ENCODE data around the gene PPP1R3D. TPM values are rescaled to one million over a fixed set of nuclear protein-coding genes. Genes with fewer than 3 reads are reported as not detected.
"Not testable (repeated sequence)": the region's sequence is repeated elsewhere in the genome, so short reads cannot be mapped to it uniquely, and the experiment has no call there.

The PPP1R3D gene
- polyA plus RNA-seq, 3 donors: 2.0 to 3.9 (median 3.5) TPM

DNA sequence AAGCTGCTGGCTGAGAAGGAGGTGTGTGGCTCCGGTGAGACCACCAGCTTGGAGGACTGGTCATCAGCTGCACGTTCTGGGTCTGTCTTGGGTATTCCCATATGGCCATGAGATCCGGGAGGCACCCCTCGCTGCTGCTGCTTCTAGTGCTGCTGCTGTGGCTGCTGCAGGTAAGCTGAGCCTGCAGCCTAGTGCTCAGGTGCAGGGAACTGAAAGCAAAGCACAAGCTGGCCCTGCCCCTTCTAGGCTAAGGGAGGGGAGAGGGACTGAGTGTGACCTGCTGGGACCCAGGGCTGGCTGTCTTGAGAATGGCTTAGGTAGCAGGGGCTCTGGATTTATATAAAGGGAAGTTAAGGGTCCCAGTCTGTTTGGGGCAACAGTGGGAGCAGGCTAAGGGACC lies 18.5 kb upstream of the PPP1R3D start:
- Mint-ChIP-seq H3K36me3 (peaks cover 4 to 12% of the 10 kb centered on the region in 2 donors), H3K27ac (no peak overlapping the region), H3K27me3 (ENCODE audit: low read depth in 3 of 3) (peaks cover 0 to 5% (median 0%) of the 10 kb centered on the region in 3 donors), H3K4me1 (peaks cover 23% of the 10 kb centered on the region), H3K4me3 (no peak overlapping the region), H3K9me3 (no peaks in the 10 kb centered on the region)
- Histone ChIP-seq H3K9ac (ENCODE audit: insufficient read depth, low read length, poor library complexity, severe bottlenecking) (no peak overlapping the region), H3K9me3 (replicated peaks in 1 of 2; ENCODE audit: control insufficient read depth in 1 of 2, insufficient read depth in 1 of 2, low read length in 2 of 2) (no peaks in the 10 kb centered on the region), H3K4me1 (ENCODE audit: control insufficient read depth in 1 of 2, insufficient read depth in 2 of 2, low read length in 2 of 2) (peaks cover 10 to 11% of the 10 kb centered on the region in 2 donors), H3K27me3 (ENCODE audit: control insufficient read depth in 2 of 2, insufficient read depth in 2 of 2, low read length in 2 of 2) (no peaks in the 10 kb centered on the region), H3K27ac (ENCODE audit: low read depth in 1 of 2, low read length in 2 of 2) (no peak overlapping the region), H3K36me3 (replicated peaks in 1 of 2; ENCODE audit: control insufficient read depth in 1 of 2, insufficient read depth in 2 of 2, low read length in 2 of 2) (no peaks in the 10 kb centered on the region), H3K4me3 (replicated peaks in 1 of 3; ENCODE audit: low read depth in 2 of 3, low read length in 3 of 3) (no peak overlapping the region), H3K79me2 (ENCODE audit: insufficient read depth, low read length) (no peaks in the 10 kb centered on the region), H3K4me2 (replicated peaks; ENCODE audit: extremely low read depth, low read length, poor library complexity, severe bottlenecking) (no peak overlapping the region), H4K20me1 (ENCODE audit: insufficient read depth, low read length) (no peaks in the 10 kb centered on the region), H2AFZ (ENCODE audit: insufficient read depth, low read depth, low read length, poor library complexity, severe bottlenecking) (no peak overlapping the region)
- 100% methylated on average over 4 of the region's 4 CpGs for WGBS (ENCODE audit: insufficient coverage)
- TF ChIP-seq, protein P1, sequence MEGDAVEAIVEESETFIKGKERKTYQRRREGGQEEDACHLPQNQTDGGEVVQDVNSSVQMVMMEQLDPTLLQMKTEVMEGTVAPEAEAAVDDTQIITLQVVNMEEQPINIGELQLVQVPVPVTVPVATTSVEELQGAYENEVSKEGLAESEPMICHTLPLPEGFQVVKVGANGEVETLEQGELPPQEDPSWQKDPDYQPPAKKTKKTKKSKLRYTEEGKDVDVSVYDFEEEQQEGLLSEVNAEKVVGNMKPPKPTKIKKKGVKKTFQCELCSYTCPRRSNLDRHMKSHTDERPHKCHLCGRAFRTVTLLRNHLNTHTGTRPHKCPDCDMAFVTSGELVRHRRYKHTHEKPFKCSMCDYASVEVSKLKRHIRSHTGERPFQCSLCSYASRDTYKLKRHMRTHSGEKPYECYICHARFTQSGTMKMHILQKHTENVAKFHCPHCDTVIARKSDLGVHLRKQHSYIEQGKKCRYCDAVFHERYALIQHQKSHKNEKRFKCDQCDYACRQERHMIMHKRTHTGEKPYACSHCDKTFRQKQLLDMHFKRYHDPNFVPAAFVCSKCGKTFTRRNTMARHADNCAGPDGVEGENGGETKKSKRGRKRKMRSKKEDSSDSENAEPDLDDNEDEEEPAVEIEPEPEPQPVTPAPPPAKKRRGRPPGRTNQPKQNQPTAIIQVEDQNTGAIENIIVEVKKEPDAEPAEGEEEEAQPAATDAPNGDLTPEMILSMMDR (IDR thresholded peaks at IDR 0.05): no peak
- DNase-seq: no peak
- intact Hi-C loops (cut with micrococcal nuclease): no loop called here

DNA sequence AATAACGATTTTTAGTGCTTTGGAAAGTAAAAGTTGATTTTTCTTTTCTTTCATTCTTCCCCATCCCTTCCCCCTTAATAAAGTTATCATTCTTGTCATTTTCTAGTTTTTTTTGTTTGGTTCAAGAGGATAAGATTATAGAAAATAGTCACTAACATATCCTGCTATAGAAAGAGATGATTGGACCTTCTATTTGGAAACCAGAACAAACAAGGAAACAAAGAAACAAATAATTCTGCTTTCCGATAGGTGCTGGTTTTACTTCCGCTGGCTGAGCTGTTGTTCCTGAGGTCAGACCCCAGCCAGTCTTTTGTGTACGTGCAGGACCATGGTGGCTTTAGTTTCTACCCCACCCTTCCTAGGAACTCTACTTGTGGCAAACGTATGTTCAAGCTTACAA lies 18.0 kb upstream of the PPP1R3D start, which contains the start of gene CDH26:
TSS of gene CDH26 (plus strand) at position 301 of the 400 bp plus-strand sequence. CDS start 304 bp downstream, outside the sequence.
- Histone ChIP-seq H2AFZ (ENCODE audit: insufficient read depth, low read depth, low read length, poor library complexity, severe bottlenecking) (no peak within 1 kb of the TSS), H3K4me1 (ENCODE audit: control insufficient read depth in 1 of 2, insufficient read depth in 2 of 2, low read length in 2 of 2) (peaks cover 10 to 11% of the 10 kb centered on the region in 2 donors), H3K27me3 (ENCODE audit: control insufficient read depth in 2 of 2, insufficient read depth in 2 of 2, low read length in 2 of 2) (no peaks in the 10 kb centered on the region), H3K4me3 (replicated peaks in 1 of 3; ENCODE audit: low read depth in 2 of 3, low read length in 3 of 3) (no peak within 1 kb of the TSS), H3K9ac (ENCODE audit: insufficient read depth, low read length, poor library complexity, severe bottlenecking) (no peak within 1 kb of the TSS), H3K79me2 (ENCODE audit: insufficient read depth, low read length) (no peaks in the 10 kb centered on the region), H3K27ac (ENCODE audit: low read depth in 1 of 2, low read length in 2 of 2) (no peak within 1 kb of the TSS), H3K9me3 (replicated peaks in 1 of 2; ENCODE audit: control insufficient read depth in 1 of 2, insufficient read depth in 1 of 2, low read length in 2 of 2) (no peaks in the 10 kb centered on the region), H4K20me1 (ENCODE audit: insufficient read depth, low read length) (no peaks in the 10 kb centered on the region), H3K36me3 (replicated peaks in 1 of 2; ENCODE audit: control insufficient read depth in 1 of 2, insufficient read depth in 2 of 2, low read length in 2 of 2) (peaks cover 1 to 2% of the 10 kb centered on the region in 2 donors), H3K4me2 (replicated peaks; ENCODE audit: extremely low read depth, low read length, poor library complexity, severe bottlenecking) (no peak within 1 kb of the TSS)
- H3K4me3 Mint-ChIP-seq: no peak within 1 kb of the TSS
- no peak within 1 kb of the TSS for H3K27ac Mint-ChIP-seq
- DNase-seq: no peak
- peaks cover 5 to 17% of the 10 kb centered on the region in 2 donors for H3K36me3 Mint-ChIP-seq
- intact Hi-C loops (cut with micrococcal nuclease): no loop called here
- TF ChIP-seq, protein P1 (IDR thresholded peaks at IDR 0.05): no peak
- no peaks in the 10 kb centered on the region for H3K9me3 Mint-ChIP-seq
- H3K27me3 Mint-ChIP-seq (ENCODE audit: low read depth in 3 of 3): peaks cover 0 to 5% (median 3%) of the 10 kb centered on the region in 3 donors
- H3K4me1 Mint-ChIP-seq: peaks cover 23% of the 10 kb centered on the region
- 96% methylated on average over 3 of the region's 5 CpGs for WGBS (ENCODE audit: insufficient coverage)

DNA sequence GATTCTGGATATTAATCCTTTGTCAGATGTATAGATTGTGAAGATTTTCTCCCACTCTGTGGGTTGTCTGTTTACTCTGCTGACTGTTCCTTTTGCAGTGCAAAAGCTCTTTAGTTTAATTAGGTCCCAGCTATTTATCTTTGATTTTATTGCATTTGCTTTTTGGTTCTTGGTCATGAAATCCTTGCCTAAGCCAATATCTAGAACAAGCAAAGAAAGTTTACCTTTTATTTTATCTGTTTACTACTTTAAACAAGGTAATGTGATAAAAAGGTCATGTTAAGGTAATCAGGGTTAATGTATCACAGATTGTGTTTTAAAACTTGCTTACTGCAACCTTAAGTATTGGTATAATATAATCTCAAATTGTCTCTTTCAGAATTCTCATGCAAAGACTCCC lies 17.5 kb upstream of the PPP1R3D start:
- intact Hi-C loops (cut with micrococcal nuclease): not testable (repeated sequence)

More for the DNA sequence above, 17.5 kb upstream of the PPP1R3D start:
- DNase-seq; H3K36me3 ChIP-seq (replicated peaks in 1 of 2; ENCODE audit: control insufficient read depth in 1 of 2, insufficient read depth in 2 of 2, low read length in 2 of 2); H3K79me2 ChIP-seq (ENCODE audit: insufficient read depth, low read length); H3K9ac ChIP-seq (ENCODE audit: insufficient read depth, low read length, poor library complexity, severe bottlenecking); H3K27me3 Mint-ChIP-seq (ENCODE audit: low read depth in 3 of 3); H3K27me3 ChIP-seq (ENCODE audit: control insufficient read depth in 2 of 2, insufficient read depth in 2 of 2, low read length in 2 of 2); H3K27ac Mint-ChIP-seq; H3K27ac ChIP-seq (ENCODE audit: low read depth in 1 of 2, low read length in 2 of 2); H3K4me2 ChIP-seq (replicated peaks; ENCODE audit: extremely low read depth, low read length, poor library complexity, severe bottlenecking); H3K4me3 ChIP-seq (replicated peaks in 1 of 3; ENCODE audit: low read depth in 2 of 3, low read length in 3 of 3); H2AFZ ChIP-seq (ENCODE audit: insufficient read depth, low read depth, low read length, poor library complexity, severe bottlenecking); H4K20me1 ChIP-seq (ENCODE audit: insufficient read depth, low read length); H3K9me3 ChIP-seq (replicated peaks in 1 of 2; ENCODE audit: control insufficient read depth in 1 of 2, insufficient read depth in 1 of 2, low read length in 2 of 2); H3K9me3 Mint-ChIP-seq; H3K4me3 Mint-ChIP-seq: not testable (repeated sequence)
- peaks cover 10 to 11% of the 10 kb centered on the region in 2 donors for H3K4me1 ChIP-seq (ENCODE audit: control insufficient read depth in 1 of 2, insufficient read depth in 2 of 2, low read length in 2 of 2)
- H3K4me1 Mint-ChIP-seq: peaks cover 23% of the 10 kb centered on the region
- H3K36me3 Mint-ChIP-seq: peaks cover 8 to 19% of the 10 kb centered on the region in 2 donors

All from CD14-positive monocyte (primary cell).